Activated CD4-positive, alpha-beta memory T cell treated with anti-CD3 and anti-CD28 coated beads for 36 hours (primary cell): Measurements from ENCODE around the gene RNASE9. TPM values are rescaled to one million over a fixed set of nuclear protein-coding genes. Genes with fewer than 3 reads are reported as not detected.

Experiments
- CTCF ChIA-PET: fragments of 350-600 bp; sonication (Branson Sonifier 250); formaldehyde crosslinking; loops from one replicate; lab custom pipeline; 2021; ENCODE audit warnings: antibody characterized with exemption, inconsistent platforms; lab: Charles Lee
- POLR2A ChIA-PET: fragments of 350-600 bp; sonication (Branson Sonifier 250); formaldehyde crosslinking; loops from one replicate; lab custom pipeline; 2021; ENCODE audit warnings: antibody characterized with exemption; lab: Charles Lee
- DNase-seq: peaks from one replicate; pipeline ENCODE4 v3.0.0-alpha.2; 2020
- H3K27ac Mint-ChIP-seq: one replicate; pipeline ENCODE4 v1.8.0; 2021; ENCODE audit warnings: mixed read lengths
- H3K27me3 Mint-ChIP-seq: one replicate; pipeline ENCODE4 v1.8.0; 2021; ENCODE audit warnings: mixed read lengths
- H3K36me3 Mint-ChIP-seq: one replicate; pipeline ENCODE4 v1.8.0; 2021; ENCODE audit warnings: mixed read lengths
- H3K4me1 Mint-ChIP-seq: one replicate; pipeline ENCODE4 v1.8.0; 2021; ENCODE audit warnings: low read depth, mixed read lengths
- H3K4me3 Mint-ChIP-seq: one replicate; pipeline ENCODE4 v1.8.0; 2021; ENCODE audit warnings: mild to moderate bottlenecking, mixed read lengths
- H3K9me3 Mint-ChIP-seq: one replicate; pipeline ENCODE4 v1.8.0; 2021; ENCODE audit warnings: mixed read lengths
- intact Hi-C: fragments of 100-400 bp; cut with micrococcal nuclease; formaldehyde crosslinking; loops from one replicate; pipeline ENCODE4 v1.15.1; 2023
- total RNA-seq, 2 experiments: library from RNA; stranded (reverse); gene quantifications; one replicate each; pipeline ENCODE4 v1.2.3, GENCODE V29; 2021

Gene RNASE9
- not detected for total RNA-seq

DNA sequence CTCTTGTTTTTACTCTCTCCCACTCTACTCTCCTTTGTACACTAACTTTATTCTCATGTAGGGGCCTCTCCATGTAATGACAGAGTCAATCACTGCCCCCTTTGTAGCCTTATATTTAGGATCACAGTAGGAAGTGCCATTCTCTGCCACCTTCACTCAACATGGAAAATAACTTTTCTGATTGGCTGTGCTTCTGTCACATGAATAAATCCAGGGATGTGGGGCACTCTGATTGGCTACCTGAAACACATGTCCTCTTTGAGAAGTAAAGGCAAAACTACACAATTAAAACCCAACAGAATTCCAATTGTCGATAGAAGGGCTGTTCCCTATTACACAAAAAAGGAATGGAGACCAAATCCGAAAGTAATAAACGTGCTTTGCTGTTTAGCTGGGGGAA lies at the start of gene RNASE9:
Gene RNASE9 (minus strand): TSS at position 87 of the 400 bp plus-strand sequence.
- no peak for DNase-seq
- peaks cover 2% of the 10 kb centered on the region for H3K27me3 Mint-ChIP-seq
- no peak within 1 kb of the TSS for H3K4me3 Mint-ChIP-seq
- ChIA-PET POLR2A (no interaction called here), CTCF (no interaction called here)
- intact Hi-C loops = no loop called here
- H3K27ac Mint-ChIP-seq = no peak within 1 kb of the TSS
- no peaks in the 10 kb centered on the region for H3K9me3 Mint-ChIP-seq
- no peaks in the 10 kb centered on the region for H3K36me3 Mint-ChIP-seq
- H3K4me1 Mint-ChIP-seq = no peaks in the 10 kb centered on the region

- intact Hi-C loops = loop anchor here (1.0 to 5.0 kb wide), 4 partner anchors 13 to 262 kb away; partner anchors contain the start of gene RNASE6
- POLR2A ChIA-PET = interaction anchor here (1.0 to 1.8 kb wide), 4 partner anchors 15 to 267 kb away, joined by 4 to 6 read pairs (median 4); partner anchors contain the start of genes PARP2 and RNASE4
Observed at GRCh38 chr14:20610002-20610765, 49.3 kb upstream of the RNASE9 start.

GRCh38 chr14:20609215-20610001 lies 48.6 kb upstream of the RNASE9 start:
- no peak overlapping the region for H3K4me3 Mint-ChIP-seq
- H3K4me1 Mint-ChIP-seq = peaks cover 8% of the 10 kb centered on the region
- no peaks in the 10 kb centered on the region for H3K36me3 Mint-ChIP-seq
- ChIA-PET POLR2A (interaction anchor here (1.0 to 1.8 kb wide), 3 partner anchors 73 to 267 kb away, joined by 4 to 6 read pairs (median 5); partner anchors contain the start of genes PARP2 and RNASE4), CTCF (interaction anchor here (0.5 to 5.5 kb wide), 29 partner anchors 9 to 304 kb away, joined by 3 to 64 read pairs (median 4); partner anchors contain the start of genes ANG, CCNB1IP1, PARP2 and RNASE4)
- intact Hi-C loops = loop anchor here (1.0 to 5.0 kb wide), 9 partner anchors 14 to 282 kb away; partner anchors contain the start of genes APEX1 and RNASE6
- no peak overlapping the region for H3K27ac Mint-ChIP-seq
- H3K27me3 Mint-ChIP-seq = no peaks in the 10 kb centered on the region
- DNase-seq = peak; percentile 74
- H3K9me3 Mint-ChIP-seq = no peaks in the 10 kb centered on the region

More at GRCh38 chr14:20610002-20610765, 49.3 kb upstream of the RNASE9 start:
- Mint-ChIP-seq H3K36me3 (no peaks in the 10 kb centered on the region), H3K4me1 (peaks cover 15% of the 10 kb centered on the region), H3K27ac (no peak overlapping the region), H3K27me3 (no peaks in the 10 kb centered on the region), H3K9me3 (no peaks in the 10 kb centered on the region), H3K4me3 (no peak overlapping the region)
- CTCF ChIA-PET = interaction anchor here (0.7 to 5.5 kb wide), 22 partner anchors 10 to 305 kb away, joined by 3 to 64 read pairs (median 4); partner anchors contain the start of genes ANG, CCNB1IP1, PARP2 and RNASE4
- peak; percentile 86 for DNase-seq

GRCh38 chr14:20608383-20609110 lies 47.7 kb upstream of the RNASE9 start:
- DNase-seq = no peak
- H3K27me3 Mint-ChIP-seq = no peaks in the 10 kb centered on the region
- no peak overlapping the region for H3K4me3 Mint-ChIP-seq
- peaks cover 8% of the 10 kb centered on the region for H3K4me1 Mint-ChIP-seq
- no peaks in the 10 kb centered on the region for H3K9me3 Mint-ChIP-seq
- CTCF ChIA-PET = interaction anchor here (0.5 to 5.5 kb wide), 18 partner anchors 9 to 283 kb away, joined by 3 to 64 read pairs (median 4); partner anchors contain the start of genes ANG, CCNB1IP1, RNASE4 and TEP1
- H3K36me3 Mint-ChIP-seq = no peaks in the 10 kb centered on the region
- intact Hi-C loops = loop anchor here (1.0 kb wide), 5 partner anchors 77 to 281 kb away; partner anchors contain the start of gene APEX1
- H3K27ac Mint-ChIP-seq = no peak overlapping the region
- POLR2A ChIA-PET = no interaction called here

- intact Hi-C loops = no loop called here
Observed at GRCh38 chr14:20607617-20608016, 46.8 kb upstream of the RNASE9 start.

DNA sequence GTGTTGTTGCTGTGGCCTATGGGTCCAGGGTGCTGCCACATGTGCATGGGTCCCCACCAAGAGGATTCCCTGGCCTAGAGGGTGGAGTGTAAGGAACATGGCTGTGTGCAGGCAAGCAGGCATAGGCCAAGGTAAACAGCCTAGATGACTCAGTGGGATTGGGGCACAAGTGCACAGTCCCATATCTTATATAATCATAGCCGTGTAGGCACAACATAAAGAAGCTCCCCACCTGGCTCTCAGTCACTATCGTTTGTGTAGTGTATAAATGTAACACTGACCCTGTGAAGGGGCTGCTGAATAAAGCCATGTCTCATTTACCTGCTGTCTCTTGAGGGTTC lies 46.0 kb upstream of the RNASE9 start:
- no peak for DNase-seq
- H3K27me3 Mint-ChIP-seq = no peaks in the 10 kb centered on the region
- intact Hi-C loops = no loop called here
- ChIA-PET POLR2A (no interaction called here), CTCF (interaction anchor here (0.7 to 5.5 kb wide), 3 partner anchors 76 to 282 kb away, joined by 3 to 64 read pairs (median 15); no protein-coding TSS in a partner anchor)
- H3K27ac Mint-ChIP-seq = no peak overlapping the region
- H3K9me3 Mint-ChIP-seq = no peaks in the 10 kb centered on the region
- peaks cover 8% of the 10 kb centered on the region for H3K4me1 Mint-ChIP-seq
- no peak overlapping the region for H3K4me3 Mint-ChIP-seq
- no peaks in the 10 kb centered on the region for H3K36me3 Mint-ChIP-seq

More at GRCh38 chr14:20607617-20608016, 46.8 kb upstream of the RNASE9 start:
- DNase-seq = peak; percentile 34
- Mint-ChIP-seq H3K4me1 (peaks cover 8% of the 10 kb centered on the region), H3K9me3 (no peaks in the 10 kb centered on the region), H3K36me3 (no peaks in the 10 kb centered on the region), H3K27ac (no peak overlapping the region), H3K27me3 (no peaks in the 10 kb centered on the region), H3K4me3 (no peak overlapping the region)
- ChIA-PET CTCF (interaction anchor here (0.7 to 5.5 kb wide), 4 partner anchors 71 to 283 kb away, joined by 3 to 64 read pairs (median 9); no protein-coding TSS in a partner anchor), POLR2A (no interaction called here)

GRCh38 chr14:20606190-20606901 lies 45.5 kb upstream of the RNASE9 start:
- Mint-ChIP-seq H3K4me1 (peaks cover 8% of the 10 kb centered on the region), H3K4me3 (no peak overlapping the region), H3K27me3 (no peaks in the 10 kb centered on the region), H3K9me3 (no peaks in the 10 kb centered on the region), H3K36me3 (no peaks in the 10 kb centered on the region), H3K27ac (no peak overlapping the region)
- POLR2A ChIA-PET = interaction anchor here (0.6 kb wide), 1 partner anchor 191 kb away, joined by 3 read pairs; no protein-coding TSS in a partner anchor
- intact Hi-C loops = no loop called here
- CTCF ChIA-PET = interaction anchor here (3.0 to 5.5 kb wide), 2 partner anchors 75 to 277 kb away, joined by 15 to 64 read pairs; no protein-coding TSS in a partner anchor
- DNase-seq = no peak

GRCh38 chr14:20603813-20604690 lies 43.2 kb upstream of the RNASE9 start:
- Mint-ChIP-seq H3K4me3 (no peak overlapping the region), H3K36me3 (no peaks in the 10 kb centered on the region), H3K9me3 (no peaks in the 10 kb centered on the region), H3K4me1 (peaks cover 8% of the 10 kb centered on the region), H3K27ac (no peak overlapping the region), H3K27me3 (no peaks in the 10 kb centered on the region)
- intact Hi-C loops = no loop called here
- no peak for DNase-seq
- ChIA-PET CTCF (no interaction called here), POLR2A (no interaction called here)

- POLR2A ChIA-PET = no interaction called here
- Mint-ChIP-seq H3K27ac (no peak overlapping the region), H3K4me3 (no peak overlapping the region), H3K9me3 (no peaks in the 10 kb centered on the region), H3K27me3 (no peaks in the 10 kb centered on the region), H3K4me1 (peaks cover 3% of the 10 kb centered on the region), H3K36me3 (no peaks in the 10 kb centered on the region)
- DNase-seq = no peak
- CTCF ChIA-PET = no interaction called here
- intact Hi-C loops = no loop called here
Observed at GRCh38 chr14:20602583-20602982, 41.7 kb upstream of the RNASE9 start.

GRCh38 chr14:20601522-20601921 lies 40.7 kb upstream of the RNASE9 start:
- intact Hi-C loops = no loop called here
- ChIA-PET CTCF (no interaction called here), POLR2A (no interaction called here)
- no peaks in the 10 kb centered on the region for H3K36me3 Mint-ChIP-seq
- H3K4me1 Mint-ChIP-seq = no peaks in the 10 kb centered on the region
- H3K27me3 Mint-ChIP-seq = no peaks in the 10 kb centered on the region
- DNase-seq = no peak
- H3K9me3 Mint-ChIP-seq = no peaks in the 10 kb centered on the region
- no peak overlapping the region for H3K27ac Mint-ChIP-seq
- H3K4me3 Mint-ChIP-seq = no peak overlapping the region
